Smooth muscle cell (in vitro differentiated cells): ENCODE data around the gene NKX3-2. TPM values are rescaled to one million over a fixed set of nuclear protein-coding genes. Genes with fewer than 3 reads are reported as not detected.

Source experiments
- DNase-seq: peaks from one replicate; lab custom pipeline; 2025; ENCODE audit not compliant: unreplicated experiment; lab: John Stamatoyannopoulos, UW
- H2AFZ ChIP-seq: fragments of 200-600 bp; sonication (generic); 2 replicates; pipeline ENCODE4 v1.6.0; 2016; ENCODE audit warnings: antibody characterized with exemption, low read depth, mild to moderate bottlenecking
- H3F3A ChIP-seq: fragments of 200-600 bp; sonication (generic); 2 replicates; pipeline ENCODE4 v1.6.0; 2017; ENCODE audit warnings: antibody characterized with exemption, low read depth
- H3K27ac ChIP-seq: fragments of 200-600 bp; sonication (generic); 2 replicates; pipeline ENCODE4 v1.5.1; 2016; ENCODE audit warnings: low read depth, mild to moderate bottlenecking
- H3K27me3 ChIP-seq: fragments of 200-600 bp; sonication (generic); 2 replicates; pipeline ENCODE4 v1.6.1; 2016; ENCODE audit warnings: low read depth, mild to moderate bottlenecking
- H3K36me3 ChIP-seq: fragments of 200-600 bp; sonication (generic); 2 replicates; pipeline ENCODE4 v1.5.1; 2016; ENCODE audit warnings: low read depth
- H3K4me1 ChIP-seq: fragments of 200-600 bp; sonication (generic); 2 replicates; pipeline ENCODE4 v1.5.1; 2016; ENCODE audit warnings: low read depth
- H3K4me2 ChIP-seq: fragments of 200-600 bp; sonication (generic); 2 replicates; pipeline ENCODE4 v1.6.0; 2016; ENCODE audit warnings: mild to moderate bottlenecking
- H3K4me3 ChIP-seq: fragments of 200-600 bp; sonication (generic); 2 replicates; pipeline ENCODE4 v1.5.1; 2016; ENCODE audit warnings: mild to moderate bottlenecking
- H3K79me2 ChIP-seq: fragments of 200-600 bp; sonication (generic); 2 replicates; pipeline ENCODE4 v1.6.0; 2016; ENCODE audit warnings: low read depth, mild to moderate bottlenecking
- H3K9ac ChIP-seq: fragments of 200-600 bp; sonication (generic); 2 replicates; pipeline ENCODE4 v1.6.0; 2016; ENCODE audit warnings: low read depth
- H3K9me3 ChIP-seq: fragments of 200-600 bp; sonication (generic); replicated peaks from 2 replicates; pipeline ENCODE4 v1.5.1; 2016; ENCODE audit warnings: low read depth
- H4K20me1 ChIP-seq: fragments of 200-600 bp; sonication (generic); 2 replicates; pipeline ENCODE4 v1.6.0; 2016; ENCODE audit warnings: low read depth
- CTCF ChIP-seq: fragments of 200-600 bp; sonication (generic); IDR thresholded peaks from 2 replicates; pipeline ENCODE4 v1.5.1; 2017; ENCODE audit warnings: borderline replicate concordance, mild to moderate bottlenecking, antibody characterized with exemption; ENCODE audit not compliant: insufficient read depth, poor library complexity, severe bottlenecking
- WGBS: methylation state at CpG from one replicate; pipeline ENCODE4 v1.1.7; 2016; ENCODE audit warnings: low lambda C conversion rate; 5-methylcytosine and 5-hydroxymethylcytosine counted together
- polyA plus RNA-seq: library from polyadenylated mRNA; unstranded; fragments of >200 nt; fragmentation: Nextera tagmentation; extraction: Ambion mirVana; gene quantifications from 2 replicates; pipeline ENCODE4 v1.2.1, GENCODE V29; 2016
- total RNA-seq: library from RNA; depleted of rRNA; stranded (reverse); fragments of >200 nt; gene quantifications from 2 replicates; pipeline ENCODE4 v1.2.3, GENCODE V29; 2014

NKX3-2 gene
- total and polyA plus RNA-seq, 2 experiments from 2014 or later: 3.6 to 6.7 TPM

- H3K9me3 ChIP-seq: no peaks in the 10 kb centered on the region
- H3K36me3 ChIP-seq: no peaks in the 10 kb centered on the region
- peaks cover 52% of the 10 kb centered on the region for H3K27me3 ChIP-seq
- peak overlapping the region; percentile 68 for H3K4me2 ChIP-seq
- DNase-seq: no peak
- no peak overlapping the region for H3K9ac ChIP-seq
- no peaks in the 10 kb centered on the region for H3F3A ChIP-seq
- H3K27ac ChIP-seq: no peak overlapping the region
- TF ChIP-seq CTCF: no peak
- 35% methylated on average over 49 of the region's 49 CpGs for WGBS
- H4K20me1 ChIP-seq: no peaks in the 10 kb centered on the region
- H2AFZ ChIP-seq: no peak overlapping the region
- H3K4me3 ChIP-seq: peak overlapping the region; percentile 21
- no peaks in the 10 kb centered on the region for H3K4me1 ChIP-seq
- H3K79me2 ChIP-seq: no peaks in the 10 kb centered on the region
Observed at GRCh38 chr4:13522282-13523104, 21.8 kb downstream of the NKX3-2 start.

- Histone ChIP-seq H3K9me3 (no peaks in the 10 kb centered on the region), H3K4me2 (no peak overlapping the region), H3K9ac (no peak overlapping the region), H3K4me1 (no peaks in the 10 kb centered on the region), H3K4me3 (no peak overlapping the region), H4K20me1 (no peaks in the 10 kb centered on the region), H3K27me3 (peaks cover 38% of the 10 kb centered on the region), H3F3A (no peaks in the 10 kb centered on the region), H3K36me3 (no peaks in the 10 kb centered on the region), H3K79me2 (no peaks in the 10 kb centered on the region), H2AFZ (no peak overlapping the region), H3K27ac (no peak overlapping the region)
- no peak for DNase-seq
- TF ChIP-seq CTCF: no peak
- WGBS: 93% methylated on average over 2 of the region's 2 CpGs
Observed at GRCh38 chr4:13521047-13521446, 23.3 kb downstream of the NKX3-2 start.

GRCh38 chr4:13516315-13516860, 27.9 kb downstream of the NKX3-2 start:
- Histone ChIP-seq H3K79me2 (no peaks in the 10 kb centered on the region), H2AFZ (no peak overlapping the region), H3F3A (no peaks in the 10 kb centered on the region), H3K27ac (no peak overlapping the region), H3K9me3 (no peaks in the 10 kb centered on the region), H3K9ac (no peak overlapping the region), H3K4me1 (no peaks in the 10 kb centered on the region), H4K20me1 (no peaks in the 10 kb centered on the region), H3K4me2 (no peak overlapping the region), H3K36me3 (no peaks in the 10 kb centered on the region), H3K27me3 (peaks cover 14% of the 10 kb centered on the region), H3K4me3 (no peak overlapping the region)
- DNase-seq: no peak
- no peak for TF ChIP-seq CTCF
- WGBS: 74% methylated on average over 3 of the region's 3 CpGs
